ENCODE measurements around the gene SGSH. TPM values are rescaled to one million over a fixed set of nuclear protein-coding genes. Genes with fewer than 3 reads are reported as not detected.

The SGSH gene
- total RNA-seq, 1 donor from 2014 or later, result 71.0 TPM

GRCh38 chr17:80257716-80258213 is 37.6 kb upstream of the SGSH start:
- Mint-ChIP-seq H3K27me3 (ENCODE audit: unreplicated experiment) (no peaks in the 10 kb centered on the region), H3K4me1 (ENCODE audit: unreplicated experiment) (peaks cover 35% of the 10 kb centered on the region), H3K27ac (ENCODE audit: unreplicated experiment) (no peak overlapping the region), H3K9me3 (ENCODE audit: unreplicated experiment) (no peaks in the 10 kb centered on the region), H3K36me3 (ENCODE audit: unreplicated experiment) (no peaks in the 10 kb centered on the region), H3K4me3 (ENCODE audit: unreplicated experiment) (no peak overlapping the region)
- no peak for TF ChIP-seq CTCF (IDR thresholded peaks at IDR 0.05)
- no peak for DNase-seq (ENCODE audit: extremely low spot score, unreplicated experiment)

DNA sequence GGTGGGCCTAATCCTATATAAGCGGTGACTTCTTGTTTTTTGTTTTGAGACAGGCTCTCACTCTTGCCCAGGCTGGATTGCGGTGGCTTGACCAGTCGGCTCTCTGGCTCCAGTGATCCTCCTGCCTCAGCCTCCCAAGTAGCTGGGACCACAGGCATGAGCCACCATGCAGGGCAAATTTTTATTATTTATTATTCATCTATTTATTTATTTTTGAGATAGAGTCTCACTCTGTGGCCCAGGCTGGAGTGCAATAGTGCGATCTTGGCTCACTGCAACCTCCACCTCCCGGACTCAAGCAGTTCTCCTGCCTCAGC is 35.9 kb upstream of the SGSH start:
- DNase-seq (ENCODE audit: extremely low spot score, unreplicated experiment), result no peak
- Mint-ChIP-seq H3K4me3 (ENCODE audit: unreplicated experiment) (no peak overlapping the region), H3K9me3 (ENCODE audit: unreplicated experiment) (no peaks in the 10 kb centered on the region), H3K27me3 (ENCODE audit: unreplicated experiment) (no peaks in the 10 kb centered on the region), H3K36me3 (ENCODE audit: unreplicated experiment) (peaks cover 1% of the 10 kb centered on the region), H3K27ac (ENCODE audit: unreplicated experiment) (no peak overlapping the region), H3K4me1 (ENCODE audit: unreplicated experiment) (peaks cover 23% of the 10 kb centered on the region)
- TF ChIP-seq CTCF (IDR thresholded peaks at IDR 0.05), result no peak

- peaks cover 21% of the 10 kb centered on the region for H3K4me1 Mint-ChIP-seq (ENCODE audit: unreplicated experiment)
- peaks cover 1% of the 10 kb centered on the region for H3K36me3 Mint-ChIP-seq (ENCODE audit: unreplicated experiment)
- H3K9me3 Mint-ChIP-seq (ENCODE audit: unreplicated experiment), result no peaks in the 10 kb centered on the region
- H3K27ac Mint-ChIP-seq (ENCODE audit: unreplicated experiment), result peak overlapping the region; percentile 89
- no peak for TF ChIP-seq CTCF (IDR thresholded peaks at IDR 0.05)
- DNase-seq (ENCODE audit: extremely low spot score, unreplicated experiment), result no peak
- H3K4me3 Mint-ChIP-seq (ENCODE audit: unreplicated experiment), result no peak overlapping the region
- H3K27me3 Mint-ChIP-seq (ENCODE audit: unreplicated experiment), result no peaks in the 10 kb centered on the region
Observed at GRCh38 chr17:80254396-80255251, 34.5 kb upstream of the SGSH start.

DNA sequence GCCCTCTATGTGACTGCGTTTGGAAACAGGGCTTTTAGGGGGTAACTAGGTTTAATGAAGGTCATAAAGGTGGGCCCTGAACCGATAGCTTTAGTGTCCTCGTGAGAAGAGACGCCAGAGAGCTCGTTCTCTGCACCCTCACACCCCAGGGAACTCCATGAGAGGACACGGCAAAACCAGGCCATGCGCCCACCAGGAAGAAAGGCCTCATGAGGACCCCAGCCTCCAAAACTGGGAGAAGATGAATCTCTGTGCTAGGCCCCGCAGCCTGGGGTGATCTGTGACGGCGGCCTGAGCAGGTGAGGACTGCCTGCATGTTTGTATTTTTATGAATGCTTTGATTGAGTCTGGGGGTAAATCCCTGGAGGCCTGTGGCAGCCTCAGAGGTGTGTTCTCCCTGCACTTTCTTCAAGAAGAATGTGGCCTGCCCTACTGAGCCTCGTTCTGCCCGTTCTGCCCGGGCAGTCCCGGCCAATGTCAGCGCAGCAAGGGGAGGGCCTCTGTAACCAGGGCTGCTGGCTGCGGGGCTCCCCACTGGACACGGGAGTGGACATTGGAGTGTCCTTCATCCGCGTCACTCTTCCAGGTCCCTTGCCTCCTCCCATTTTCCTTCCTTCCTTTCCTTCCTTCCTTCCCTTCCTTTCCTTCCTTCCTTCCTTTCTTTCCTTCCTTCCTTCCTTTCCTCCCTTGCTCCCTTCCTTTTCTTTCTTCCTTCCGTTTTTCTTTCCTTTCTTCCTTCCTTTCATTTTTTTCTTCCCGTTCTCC is 33.7 kb upstream of the SGSH start:
- Mint-ChIP-seq H3K4me1 (ENCODE audit: unreplicated experiment) (peaks cover 19% of the 10 kb centered on the region), H3K27me3 (ENCODE audit: unreplicated experiment) (no peaks in the 10 kb centered on the region), H3K4me3 (ENCODE audit: unreplicated experiment) (no peak overlapping the region), H3K27ac (ENCODE audit: unreplicated experiment) (peak overlapping the region; percentile 89), H3K36me3 (ENCODE audit: unreplicated experiment) (peaks cover 5% of the 10 kb centered on the region), H3K9me3 (ENCODE audit: unreplicated experiment) (no peaks in the 10 kb centered on the region)
- no peak for DNase-seq (ENCODE audit: extremely low spot score, unreplicated experiment)
- no peak for TF ChIP-seq CTCF (IDR thresholded peaks at IDR 0.05)

GRCh38 chr17:80252871-80253270 is 32.7 kb upstream of the SGSH start:
- DNase-seq (ENCODE audit: extremely low spot score, unreplicated experiment), result no peak
- TF ChIP-seq CTCF (IDR thresholded peaks at IDR 0.05), result peak; percentile 37
- peaks cover 19% of the 10 kb centered on the region for H3K4me1 Mint-ChIP-seq (ENCODE audit: unreplicated experiment)
- peaks cover 5% of the 10 kb centered on the region for H3K36me3 Mint-ChIP-seq (ENCODE audit: unreplicated experiment)
- no peaks in the 10 kb centered on the region for H3K27me3 Mint-ChIP-seq (ENCODE audit: unreplicated experiment)
- no peak overlapping the region for H3K27ac Mint-ChIP-seq (ENCODE audit: unreplicated experiment)
- no peak overlapping the region for H3K4me3 Mint-ChIP-seq (ENCODE audit: unreplicated experiment)
- no peaks in the 10 kb centered on the region for H3K9me3 Mint-ChIP-seq (ENCODE audit: unreplicated experiment)
